HepG2 (cell line): Measurements from ENCODE around the gene FUBP3. TPM values are rescaled to one million over a fixed set of nuclear protein-coding genes. Genes with fewer than 3 reads are reported as not detected.
A peak's percentile ranks its signal among the peaks of the same experiment; 100 is the strongest.

Experiments used
- ATAC-seq: fragments of 200-7000 bp; cut with Tn5 transposase; 3 replicates; pipeline ENCODE4 v1.9.1; 2020; ENCODE audit warnings: mild to moderate bottlenecking, moderate library complexity
- BruUV-seq: library from RNA; stranded (reverse); fragments of 400-500 nt; replicated peaks from 2 replicates; lab custom pipeline; 2021; lab: Mats Ljungman, UMichigan
- CTCF ChIA-PET: fragments of 300-600 bp; formaldehyde crosslinking; extraction: SDS; loops from one replicate; lab custom pipeline; 2021; ENCODE audit warnings: low total read pairs, inconsistent platforms, low intra/inter-chr PET ratio; lab: Yijun Ruan, JAX
- POLR2A ChIA-PET: fragments of 350-600 bp; sonication (Branson Sonifier 250); formaldehyde crosslinking; loops from one replicate; lab custom pipeline; 2020; ENCODE audit warnings: antibody characterized with exemption, inconsistent platforms; lab: Yijun Ruan, JAX
- DNase-seq: peaks from one replicate; pipeline ENCODE4 v3.0.0-alpha.2; 2015; ENCODE audit warnings: low spot score
- FAIRE-seq: peaks from 3 replicates; lab custom pipeline; 2011; peaks lifted over from hg19 to GRCh38; lab: Jason Lieb, UNC
- H2AFZ ChIP-seq: one replicate; pipeline ENCODE4 v1.6.1; 2011; ENCODE audit warnings: low read length, inconsistent platforms
- H3K27ac ChIP-seq: fragments of 300-600 bp; 3 replicates; pipeline ENCODE4 v1.8.0; 2011; ENCODE audit warnings: mixed run types, mild to moderate bottlenecking, mixed read lengths, low read length, inconsistent platforms; ENCODE audit not compliant: insufficient read depth; ENCODE audit errors: extremely low read length
- H3K27me3 ChIP-seq, 2 experiments: fragments of 200-600 bp in 1 of 2; 2 replicates in 1 of 2; 3 replicates in 1 of 2; pipeline versions ENCODE4 v1.6.0 to v1.8.0; 2011; ENCODE audit warnings: low read length in 2 of 2, mild to moderate bottlenecking in 2 of 2, moderate library complexity in 2 of 2, inconsistent platforms in 1 of 2; ENCODE audit not compliant: insufficient read depth in 2 of 2, control insufficient read depth in 1 of 2
- H3K36me3 ChIP-seq, 2 experiments: fragments of 200-600 bp in 1 of 2; replicated peaks in 1 of 2; 2 replicates in 1 of 2; 3 replicates in 1 of 2; pipeline versions ENCODE4 v1.5.1 to v1.8.0; 2011; ENCODE audit warnings: low read length in 2 of 2, inconsistent platforms in 1 of 2; ENCODE audit not compliant: insufficient read depth in 2 of 2, control insufficient read depth in 1 of 2
- H3K4me1 ChIP-seq: 2 replicates; pipeline ENCODE4 v1.5.1; 2012; ENCODE audit warnings: low read length, inconsistent platforms; ENCODE audit not compliant: insufficient read depth
- H3K4me2 ChIP-seq: 2 replicates; pipeline ENCODE4 v1.6.0; 2011; ENCODE audit warnings: low read depth, low read length, inconsistent platforms
- H3K4me3 ChIP-seq, 3 experiments: fragments of 200-600 bp in 1 of 3; sonication (generic), shearing (Covaris generic) in 1 of 3; replicated peaks in 1 of 3; 2 replicates each; pipeline ENCODE4 v1.5.1; 2011 to 2016; ENCODE audit warnings: low read length in 3 of 3, inconsistent platforms in 2 of 3, low read depth in 2 of 3, mild to moderate bottlenecking in 2 of 3, control low read depth in 1 of 3, mixed read lengths in 1 of 3; ENCODE audit not compliant: insufficient read depth in 1 of 3
- H3K79me2 ChIP-seq: one replicate; pipeline ENCODE4 v1.6.1; 2011; ENCODE audit warnings: low read length, inconsistent platforms; ENCODE audit not compliant: insufficient read depth
- H3K9ac ChIP-seq: 2 replicates; pipeline ENCODE4 v1.6.0; 2011; ENCODE audit warnings: mild to moderate bottlenecking, low read depth, low read length, inconsistent platforms; ENCODE audit not compliant: insufficient read depth
- H3K9me3 ChIP-seq: 2 replicates; pipeline ENCODE4 v1.5.1; 2012; ENCODE audit warnings: mild to moderate bottlenecking, low read length
- H4K20me1 ChIP-seq: 2 replicates; pipeline ENCODE4 v1.6.0; 2011; ENCODE audit warnings: inconsistent platforms, mild to moderate bottlenecking, low read length, moderate library complexity; ENCODE audit not compliant: insufficient read depth
- HOXA7 ChIP-seq: sonication (generic); formaldehyde crosslinking; IDR thresholded peaks from 2 replicates; pipeline ENCODE4 v1.8.1; 2022; ENCODE audit warnings: mild to moderate bottlenecking, missing genetic modification reagents, moderate library complexity
- JDP2 ChIP-seq: sonication (generic); formaldehyde crosslinking; IDR thresholded peaks from 2 replicates; pipeline ENCODE4 v1.8.1; 2022; ENCODE audit warnings: missing genetic modification reagents, borderline replicate concordance
- MAFK ChIP-seq, 2 experiments: IDR thresholded peaks in 1 of 2; conservative IDR thresholded peaks in 1 of 2; 2 replicates each; pipeline ENCODE4 v1.6.1; 2011; ENCODE audit warnings: improper control_type of control experiment in 2 of 2, low read length in 2 of 2
- ZNF564 ChIP-seq: sonication (generic); formaldehyde crosslinking; IDR thresholded peaks from 2 replicates; pipeline ENCODE4 v1.8.1; 2023; ENCODE audit warnings: mild to moderate bottlenecking, missing genetic modification reagents
- ZNF629 ChIP-seq: sonication (generic); formaldehyde crosslinking; conservative IDR thresholded peaks from 2 replicates; pipeline ENCODE4 v1.5.0; 2020; ENCODE audit warnings: missing genetic modification reagents
- ZNF768 ChIP-seq: sonication (generic); formaldehyde crosslinking; IDR thresholded peaks from 2 replicates; pipeline ENCODE4 v1.4.0; 2020; ENCODE audit warnings: missing genetic modification reagents
- WGBS: methylation state at CpG from one replicate; pipeline ENCODE4 v1.1.6; 2017; ENCODE audit warnings: low lambda C conversion rate; 5-methylcytosine and 5-hydroxymethylcytosine counted together
- in situ Hi-C: cut with HindIII; loops from 2 replicates; pipeline ENCODE4 v1.10.0; 2017; ENCODE audit warnings: low pct_unique_long_range_greater_than_20kb; ENCODE audit not compliant: extremely low pct_ligation_motif_present
- intact Hi-C: fragments of 100-400 bp; cut with micrococcal nuclease; formaldehyde crosslinking; loops from one replicate; pipeline ENCODE4 v1.10.0; 2022; ENCODE audit not compliant: unreplicated experiment
- polyA plus RNA-seq, 8 experiments: library from polyadenylated mRNA; depleted of rRNA in 3 of 8; stranded (reverse) in 7 of 8; unstranded in 1 of 8; fragments of >200 nt; fragmentation: Illumina TruSeq in 4 of 8; extraction: Trizol in 4 of 8; gene quantifications; 2 replicates each; pipeline versions ENCODE4 v1.2.1 to v1.2.3, GENCODE V29; 2011 to 2016; ENCODE audit warnings: low read depth in 4 of 8, missing spikeins in 1 of 8, mixed read lengths in 1 of 8; ENCODE audit not compliant: insufficient read depth in 1 of 8
- total RNA-seq, 5 experiments: library from RNA; depleted of rRNA; stranded (reverse); fragments of >200 nt; fragmentation: Illumina TruSeq; extraction: Trizol; gene quantifications; 2 replicates each; pipeline ENCODE4 v1.2.3, GENCODE V29; 2016; ENCODE audit warnings: low read depth in 1 of 5
- TF ChIP-seq, protein P1 (sequence below): sonication (generic); formaldehyde crosslinking; IDR thresholded peaks from 2 replicates; pipeline ENCODE4 v1.5.1; 2020; ENCODE audit warnings: missing genetic modification reagents, mild to moderate bottlenecking, borderline replicate concordance

The FUBP3 gene
- total and polyA plus RNA-seq, 2 of the 13 experiments (the other 11 are each of a cell fraction or from before 2014, with no cell fraction given) = 28.7 to 40.0 TPM

DNA sequence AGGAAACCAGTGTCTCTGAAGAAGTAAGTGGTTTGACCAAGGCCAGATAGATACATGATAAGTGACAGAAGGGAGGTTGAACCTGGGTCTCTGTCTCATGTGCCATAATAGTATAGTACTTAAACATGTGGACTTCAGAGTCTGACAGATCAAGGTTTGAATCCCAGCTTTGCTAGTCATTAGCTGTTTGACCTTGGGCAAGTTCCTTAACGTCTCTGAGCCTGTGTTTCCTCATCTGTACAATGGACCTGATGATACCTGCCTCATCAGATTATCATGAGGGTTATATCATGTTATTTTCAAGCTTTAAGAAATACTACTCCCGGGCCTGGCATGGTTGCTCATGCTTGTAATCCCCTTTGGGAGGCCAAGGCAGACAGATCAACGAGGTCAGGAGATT, 24.9 kb downstream of the FUBP3 start:
- BruUV-seq = no TSS peak
- no peak overlapping the region for H3K4me3 ChIP-seq
- H3K27me3 ChIP-seq = no peaks in the 10 kb centered on the region
- H2AFZ ChIP-seq = no peak overlapping the region
- DNase-seq (no peak), ATAC-seq (no peak), FAIRE-seq (no peak)
- no peaks in the 10 kb centered on the region for H3K9me3 ChIP-seq
- H3K36me3 ChIP-seq = peaks cover 6 to 45% of the 10 kb centered on the region in 2 experiments
- intact Hi-C loops (loop anchor here (10.0 kb wide), 1 partner anchor 149 kb away; no protein-coding TSS in a partner anchor), in situ Hi-C loops (no loop called here)
- no peak overlapping the region for H3K9ac ChIP-seq
- no peak overlapping the region for H3K27ac ChIP-seq
- peaks cover 8% of the 10 kb centered on the region for H3K79me2 ChIP-seq
- peaks cover 43% of the 10 kb centered on the region for H3K4me1 ChIP-seq
- TF ChIP-seq MAFK (conservative IDR thresholded peaks at IDR 0.05 in 1 of 2, IDR thresholded peaks at IDR 0.05 in 1 of 2; ENCODE audit: low read length in 2 of 2) (no peak), ZNF768 (CRISPR knock-in tag) (peak; percentile 37; the same call in 1 of the 2 replicates), ZNF564 (CRISPR knock-in tag) (no peak), JDP2 (CRISPR knock-in tag) (no peak), ZNF629 (CRISPR knock-in tag) (0 out of 2 replicates have a peak, but pooled peaks have one; percentile 16)
- ChIA-PET POLR2A (no interaction called here), CTCF (no interaction called here)
- no peak overlapping the region for H3K4me2 ChIP-seq
- H4K20me1 ChIP-seq = no peaks in the 10 kb centered on the region
- 93% methylated on average over 3 of the region's 3 CpGs for WGBS

DNA sequence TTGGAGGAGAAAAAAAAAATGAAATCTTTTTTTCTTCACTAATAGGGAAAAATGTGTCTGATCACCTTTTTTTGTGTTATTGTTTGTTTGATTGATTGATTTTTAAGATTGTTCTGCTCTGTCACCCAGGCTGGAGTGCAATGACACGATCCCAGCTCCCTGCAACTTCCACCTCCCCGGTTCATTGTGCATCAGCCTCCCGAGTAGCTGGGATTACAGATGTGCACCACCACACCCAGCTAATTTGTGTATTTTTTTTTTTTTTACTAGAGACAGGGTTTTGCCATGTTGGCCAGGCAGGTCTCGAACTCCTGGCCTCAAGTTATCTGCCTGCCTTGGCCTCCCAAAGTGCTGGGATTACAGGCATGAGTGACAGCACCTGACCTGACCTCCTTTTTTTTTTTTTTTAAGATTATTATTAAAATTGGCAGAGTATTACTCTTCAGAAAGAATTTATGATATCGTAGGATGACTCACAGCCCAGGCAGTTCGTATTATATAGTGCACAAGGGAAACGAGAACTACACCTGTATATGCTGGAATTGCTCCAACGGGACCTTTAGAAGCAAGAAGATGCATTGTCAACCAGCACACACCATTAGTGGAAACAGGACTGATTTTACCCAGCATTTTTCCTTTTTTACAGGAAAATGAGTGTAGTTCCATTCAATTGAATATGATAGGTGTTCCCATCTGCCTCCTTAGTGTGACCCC, 27.7 kb downstream of the FUBP3 start:
- Histone ChIP-seq H3K9me3 (no peaks in the 10 kb centered on the region), H3K27ac (no peak overlapping the region), H3K9ac (no peak overlapping the region), H4K20me1 (no peaks in the 10 kb centered on the region), H3K36me3 (peaks cover 7 to 53% of the 10 kb centered on the region in 2 experiments), H3K4me2 (no peak overlapping the region), H3K4me3 (no peak overlapping the region), H3K4me1 (peaks cover 15% of the 10 kb centered on the region), H2AFZ (no peak overlapping the region), H3K79me2 (peaks cover 3% of the 10 kb centered on the region), H3K27me3 (no peaks in the 10 kb centered on the region)
- in situ Hi-C loops = no loop called here
- BruUV-seq = no TSS peak
- DNase-seq = no peak
- WGBS = 98% methylated on average over 8 of the region's 8 CpGs
- intact Hi-C loops = loop anchor here (10.0 kb wide), 1 partner anchor 152 kb away; no protein-coding TSS in a partner anchor
- CTCF ChIA-PET = no interaction called here
- no peak for FAIRE-seq
- TF ChIP-seq, protein P1, sequence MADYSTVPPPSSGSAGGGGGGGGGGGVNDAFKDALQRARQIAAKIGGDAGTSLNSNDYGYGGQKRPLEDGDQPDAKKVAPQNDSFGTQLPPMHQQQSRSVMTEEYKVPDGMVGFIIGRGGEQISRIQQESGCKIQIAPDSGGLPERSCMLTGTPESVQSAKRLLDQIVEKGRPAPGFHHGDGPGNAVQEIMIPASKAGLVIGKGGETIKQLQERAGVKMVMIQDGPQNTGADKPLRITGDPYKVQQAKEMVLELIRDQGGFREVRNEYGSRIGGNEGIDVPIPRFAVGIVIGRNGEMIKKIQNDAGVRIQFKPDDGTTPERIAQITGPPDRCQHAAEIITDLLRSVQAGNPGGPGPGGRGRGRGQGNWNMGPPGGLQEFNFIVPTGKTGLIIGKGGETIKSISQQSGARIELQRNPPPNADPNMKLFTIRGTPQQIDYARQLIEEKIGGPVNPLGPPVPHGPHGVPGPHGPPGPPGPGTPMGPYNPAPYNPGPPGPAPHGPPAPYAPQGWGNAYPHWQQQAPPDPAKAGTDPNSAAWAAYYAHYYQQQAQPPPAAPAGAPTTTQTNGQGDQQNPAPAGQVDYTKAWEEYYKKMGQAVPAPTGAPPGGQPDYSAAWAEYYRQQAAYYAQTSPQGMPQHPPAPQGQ (CRISPR knock-in tag) = no peak
- no peak for TF ChIP-seq HOXA7 (CRISPR knock-in tag)
- POLR2A ChIA-PET = no interaction called here
- ATAC-seq = no peak
